Measurements from ENCODE around the gene MEX3C. TPM values are rescaled to one million over a fixed set of nuclear protein-coding genes. Genes with fewer than 3 reads are reported as not detected.

The MEX3C gene
- total RNA-seq, 6 donors from 2014 or later, result 12.2 to 30.7 (median 19.2) TPM

GRCh38 chr18:51171223-51171622, 26.3 kb downstream of the MEX3C start:
- no peaks in the 10 kb centered on the region for H3K27me3 ChIP-seq

GRCh38 chr18:51170664-51171063, 26.8 kb downstream of the MEX3C start:
- no peak for DNase-seq
- no peak for ATAC-seq (ENCODE audit: low FRiP score in 2 of 2)
- no peak overlapping the region for H3K27ac ChIP-seq
- H3K36me3 ChIP-seq, result peaks cover 0 to 13% (median 0%) of the 10 kb centered on the region in 4 donors
- no peak for TF ChIP-seq POLR2A (IDR thresholded peaks at IDR 0.05)
- no peak for TF ChIP-seq EP300 (IDR thresholded peaks at IDR 0.05)
- no peak for TF ChIP-seq CTCF (IDR thresholded peaks at IDR 0.05)
- H3K27me3 ChIP-seq, result no peaks in the 10 kb centered on the region
- WGBS, 2 donors, result 90 to 95% methylated on average over 3 of the region's 3 CpGs
- H3K9me3 ChIP-seq, result no peaks in the 10 kb centered on the region
- H3K4me3 ChIP-seq, result no peak overlapping the region
- H3K4me1 ChIP-seq, result no peaks in the 10 kb centered on the region

More at GRCh38 chr18:51171223-51171622, 26.3 kb downstream of the MEX3C start:
- TF ChIP-seq EP300 (IDR thresholded peaks at IDR 0.05), result no peak
- no peak for TF ChIP-seq CTCF (IDR thresholded peaks at IDR 0.05)
- no peak for TF ChIP-seq POLR2A (IDR thresholded peaks at IDR 0.05)
- TF ChIP-seq POLR2AphosphoS5 (IDR thresholded peaks at IDR 0.05), result no peak
- Histone ChIP-seq H3K27ac (no peak overlapping the region), H3K4me1 (no peaks in the 10 kb centered on the region), H3K36me3 (peaks cover under 1 to 17% (median under 1%) of the 10 kb centered on the region in 4 donors), H3K9me3 (no peaks in the 10 kb centered on the region), H3K4me3 (no peak overlapping the region)
- ATAC-seq (ENCODE audit: low FRiP score in 2 of 2), result no peak
- DNase-seq, result no peak
- WGBS, 2 donors, result 89 to 92% methylated on average over 3 of the region's 3 CpGs

GRCh38 chr18:51169731-51170130, 27.8 kb downstream of the MEX3C start:
- no peak for ATAC-seq (ENCODE audit: low FRiP score in 2 of 2)
- Histone ChIP-seq H3K9me3 (no peaks in the 10 kb centered on the region), H3K4me3 (no peak overlapping the region), H3K36me3 (peaks cover 0 to 5% (median 0%) of the 10 kb centered on the region in 4 donors), H3K27me3 (no peaks in the 10 kb centered on the region), H3K4me1 (no peaks in the 10 kb centered on the region), H3K27ac (no peak overlapping the region)
- DNase-seq, result no peak
- TF ChIP-seq EP300 (IDR thresholded peaks at IDR 0.05) (no peak), CTCF (IDR thresholded peaks at IDR 0.05) (no peak)

- Histone ChIP-seq H3K27ac (no peak overlapping the region), H3K36me3 (peaks cover 0 to 5% (median 0%) of the 10 kb centered on the region in 4 donors), H3K9me3 (no peaks in the 10 kb centered on the region), H3K27me3 (no peaks in the 10 kb centered on the region), H3K4me1 (no peaks in the 10 kb centered on the region), H3K4me3 (no peak overlapping the region)
- WGBS, 2 donors, result 87 to 90% methylated on average over 6 of the region's 6 CpGs
- ATAC-seq (ENCODE audit: low FRiP score in 2 of 2) (no peak), DNase-seq (no peak)
- TF ChIP-seq EP300 (IDR thresholded peaks at IDR 0.05) (no peak), CTCF (IDR thresholded peaks at IDR 0.05) (no peak), POLR2AphosphoS5 (IDR thresholded peaks at IDR 0.05) (no peak)
These were observed 28.4 kb downstream of the MEX3C start for GRCh38 chr18:51168960-51169662.

Measured in upper lobe of left lung (tissue), 6 donors.